Measurements from ENCODE around the gene DZANK1. TPM values are rescaled to one million over a fixed set of nuclear protein-coding genes. Genes with fewer than 3 reads are reported as not detected.

Gene DZANK1
- total RNA-seq: 0.65 and 1.9 TPM in 2 replicates

GRCh38 chr20:18466894-18467730 lies at the start of gene DZANK1, which contains the start of gene POLR3F:
DZANK1 (minus strand) TSS chr20:18467030; CDS start chr20:18465358, 1,672 bp downstream.
POLR3F (plus strand) TSS chr20:18467390; CDS start chr20:18467507, 117 bp downstream.

GRCh38 chr20:18507218-18508191 lies 40.7 kb upstream of the DZANK1 start, which contains the start of gene SEC23B:
SEC23B (plus strand) TSS chr20:18507940; CDS start chr20:18510836, 2,896 bp downstream.

GRCh38 chr20:18496740-18497592 lies 30.1 kb upstream of the DZANK1 start, which contains the start of gene RBBP9:
RBBP9 (minus strand) TSS chr20:18497225; CDS start chr20:18497167, 58 bp downstream.

Other genes starting within 250 kb of the DZANK1 start
- 15.4 and 17.0 TPM in 2 replicates for gene ZNF133, start 178.5 kb downstream of the DZANK1 start, total RNA-seq
- 7.3 and 9.2 TPM in 2 replicates for gene POLR3F, start 360 bp upstream of the DZANK1 start, total RNA-seq
- gene RBBP9, start 30.2 kb upstream of the DZANK1 start, total RNA-seq: 16.2 and 18.9 TPM in 2 replicates
- gene SEC23B, start 40.9 kb upstream of the DZANK1 start, total RNA-seq: 66.2 and 66.3 TPM in 2 replicates
- gene SMIM26, start 100.4 kb upstream of the DZANK1 start, total RNA-seq: 114 and 133 TPM in 2 replicates
- 119 and 123 TPM in 2 replicates for gene DTD1, start 121.0 kb upstream of the DZANK1 start, total RNA-seq